HepG2 (cell line): ENCODE measurements around the gene PRSS48. TPM values are rescaled to one million over a fixed set of nuclear protein-coding genes. Genes with fewer than 3 reads are reported as not detected.

Source experiments
- ATF5 ChIP-seq: sonication (generic); formaldehyde crosslinking; IDR thresholded peaks from 2 replicates; pipeline ENCODE4 v1.4.0; 2020; ENCODE audit warnings: mild to moderate bottlenecking, low read depth, missing genetic modification reagents
- FOSL1 ChIP-seq: sonication (generic); formaldehyde crosslinking; IDR thresholded peaks from 2 replicates; pipeline ENCODE4 v1.9.0; 2021; ENCODE audit warnings: missing genetic modification reagents, borderline replicate concordance
- FOXK1 ChIP-seq: sonication (generic); formaldehyde crosslinking; IDR thresholded peaks from 2 replicates; pipeline ENCODE4 v1.4.0; 2020; ENCODE audit warnings: low read depth, missing genetic modification reagents, borderline replicate concordance
- HMG20B ChIP-seq: conservative IDR thresholded peaks from 2 replicates; pipeline ENCODE4 v1.6.1; 2016; ENCODE audit warnings: missing genetic modification reagents, missing compliant biosample characterization
- HMGXB3 ChIP-seq: sonication (generic); formaldehyde crosslinking; IDR thresholded peaks from 2 replicates; pipeline ENCODE4 v1.4.0; 2020; ENCODE audit warnings: missing genetic modification reagents, borderline replicate concordance
- MYNN ChIP-seq: sonication (generic); formaldehyde crosslinking; IDR thresholded peaks from 2 replicates; pipeline ENCODE4 v1.4.0; 2020; ENCODE audit warnings: mild to moderate bottlenecking, low read depth, missing genetic modification reagents
- MYPOP ChIP-seq: sonication (generic); formaldehyde crosslinking; IDR thresholded peaks from 2 replicates; pipeline ENCODE4 v1.8.1; 2023; ENCODE audit warnings: mild to moderate bottlenecking, moderate library complexity, missing genetic modification reagents
- SIX1 ChIP-seq: sonication (generic); formaldehyde crosslinking; IDR thresholded peaks from 2 replicates; pipeline ENCODE4 v1.4.0; 2020; ENCODE audit warnings: missing genetic modification reagents, borderline replicate concordance
- SMAD9 ChIP-seq: sonication (generic); formaldehyde crosslinking; IDR thresholded peaks from 2 replicates; pipeline ENCODE4 v1.5.1; 2020; ENCODE audit warnings: mild to moderate bottlenecking, missing genetic modification reagents
- SOX5 ChIP-seq: IDR thresholded peaks from 2 replicates; pipeline ENCODE4 v1.6.1; 2016; ENCODE audit warnings: borderline replicate concordance
- SP4 ChIP-seq: sonication (generic); formaldehyde crosslinking; IDR thresholded peaks from 2 replicates; pipeline ENCODE4 v1.8.1; 2023; ENCODE audit warnings: mild to moderate bottlenecking, missing genetic modification reagents
- SUZ12 ChIP-seq: fragments of 150-350 bp; IDR thresholded peaks from 2 replicates; pipeline ENCODE4 v1.6.1; 2014; ENCODE audit warnings: low read depth, low read length
- ZNF251 ChIP-seq: sonication (generic); formaldehyde crosslinking; IDR thresholded peaks from 2 replicates; pipeline ENCODE4 v1.9.0; 2021; ENCODE audit warnings: mild to moderate bottlenecking, missing genetic modification reagents
- ZNF33B ChIP-seq: sonication (generic); formaldehyde crosslinking; IDR thresholded peaks from 2 replicates; pipeline ENCODE4 v1.5.1; 2020; ENCODE audit warnings: mild to moderate bottlenecking, missing genetic modification reagents
- ZNF563 ChIP-seq: sonication (generic); formaldehyde crosslinking; IDR thresholded peaks from 2 replicates; pipeline ENCODE4 v1.8.0; 2022; ENCODE audit warnings: mild to moderate bottlenecking, moderate library complexity, missing genetic modification reagents
- polyA plus RNA-seq, 8 experiments: library from polyadenylated mRNA; depleted of rRNA in 3 of 8; stranded (reverse) in 7 of 8; unstranded in 1 of 8; fragments of >200 nt; fragmentation: Illumina TruSeq in 4 of 8; extraction: Trizol in 4 of 8; gene quantifications; 2 replicates each; pipeline versions ENCODE4 v1.2.1 to v1.2.3, GENCODE V29; 2011 to 2016; ENCODE audit warnings: low read depth in 4 of 8, missing spikeins in 1 of 8, mixed read lengths in 1 of 8; ENCODE audit not compliant: insufficient read depth in 1 of 8
- total RNA-seq, 5 experiments: library from RNA; depleted of rRNA; stranded (reverse); fragments of >200 nt; fragmentation: Illumina TruSeq; extraction: Trizol; gene quantifications; 2 replicates each; pipeline ENCODE4 v1.2.3, GENCODE V29; 2016; ENCODE audit warnings: low read depth in 1 of 5
- TF ChIP-seq, protein P1 (sequence below): sonication (generic); IDR thresholded peaks from 2 replicates; pipeline ENCODE4 v1.6.1; 2016; ENCODE audit warnings: low read depth, borderline replicate concordance
- TF ChIP-seq, protein P2 (sequence below): sonication (generic); formaldehyde crosslinking; IDR thresholded peaks from 2 replicates; pipeline ENCODE4 v1.5.0; 2020; ENCODE audit warnings: missing genetic modification reagents
- TF ChIP-seq, protein P3 (sequence below): sonication (generic); formaldehyde crosslinking; IDR thresholded peaks from 2 replicates; pipeline ENCODE4 v1.5.0; 2020; ENCODE audit warnings: mild to moderate bottlenecking, missing genetic modification reagents, moderate library complexity

PRSS48 gene
- total and polyA plus RNA-seq, 2 of the 13 experiments (the other 11 are each of a cell fraction or from before 2014, with no cell fraction given): not detected

DNA sequence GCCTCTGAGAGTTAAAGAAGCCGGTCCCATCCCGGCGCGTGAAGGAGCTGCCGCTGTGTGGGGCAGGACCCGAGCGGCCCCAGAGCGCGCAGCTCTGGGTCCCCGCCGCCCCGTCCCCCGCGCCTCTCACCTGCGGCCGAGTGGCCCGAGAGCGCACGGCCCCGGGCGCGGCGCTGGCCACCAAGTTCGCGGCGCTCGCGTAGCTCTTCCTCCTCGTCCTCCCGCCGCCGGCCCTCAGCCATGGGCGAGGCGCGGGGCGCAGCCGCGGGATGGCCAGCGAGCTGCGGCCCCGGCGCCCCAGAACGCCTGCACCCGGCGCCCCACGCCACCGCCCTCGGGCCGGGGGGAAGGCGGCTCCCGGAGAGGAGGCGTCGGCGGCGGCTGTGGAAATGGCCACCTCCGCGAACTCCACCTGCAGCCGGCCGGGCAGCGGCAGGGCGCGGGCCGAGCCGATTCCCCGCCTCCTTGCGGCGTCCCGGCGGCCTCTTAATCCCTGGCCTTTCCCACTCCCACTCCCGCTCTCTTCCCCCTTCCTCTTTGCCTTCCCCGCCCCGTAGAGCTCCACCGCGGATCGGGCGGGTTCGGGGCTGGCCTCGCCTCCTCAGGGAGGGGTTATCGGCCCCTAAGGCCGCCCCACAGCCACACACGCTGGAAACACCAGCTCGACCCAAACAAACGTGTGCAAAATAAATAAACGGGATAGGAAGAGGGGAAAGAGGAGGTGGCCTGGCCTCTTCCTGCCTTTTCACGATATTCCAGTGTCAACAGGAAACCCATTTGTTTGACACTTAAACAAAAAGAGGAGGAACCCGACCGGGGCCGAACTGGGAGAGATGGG lies 48.4 kb downstream of the PRSS48 start, which contains the start of gene SH3D19 (continued):
- TF ChIP-seq HMGXB3 (peak; percentile 32; the same call in 1 of the 2 replicates), SMAD9 (CRISPR knock-in tag) (0 out of 2 replicates have a peak, but pooled peaks have one; percentile 31), MYNN (CRISPR knock-in tag) (no peak), SIX1 (peak; percentile 81), MYPOP (CRISPR knock-in tag) (peak; percentile 75; the same call in 1 of the 2 replicates), SUZ12 (no peak), FOSL1 (CRISPR knock-in tag) (peak; percentile 44; the same call in 1 of the 2 replicates), FOXK1 (CRISPR knock-in tag) (peak; percentile 89), SOX5 (peak; percentile 93; the same call in 1 of the 2 replicates), ZNF563 (CRISPR knock-in tag) (peak; percentile 61), HMG20B (CRISPR knock-in tag) (peak; percentile 70), ZNF33B (no peak; the same call in 1 of the 2 replicates), ATF5 (no peak), ZNF251 (CRISPR knock-in tag) (no peak), SP4 (CRISPR knock-in tag) (peak; percentile 70; the same call in 1 of the 2 replicates)
- TF ChIP-seq, protein P1, sequence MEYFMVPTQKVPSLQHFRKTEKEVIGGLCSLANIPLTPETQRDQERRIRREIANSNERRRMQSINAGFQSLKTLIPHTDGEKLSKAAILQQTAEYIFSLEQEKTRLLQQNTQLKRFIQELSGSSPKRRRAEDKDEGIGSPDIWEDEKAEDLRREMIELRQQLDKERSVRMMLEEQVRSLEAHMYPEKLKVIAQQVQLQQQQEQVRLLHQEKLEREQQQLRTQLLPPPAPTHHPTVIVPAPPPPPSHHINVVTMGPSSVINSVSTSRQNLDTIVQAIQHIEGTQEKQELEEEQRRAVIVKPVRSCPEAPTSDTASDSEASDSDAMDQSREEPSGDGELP: peak; percentile 96
- TF ChIP-seq, protein P2, sequence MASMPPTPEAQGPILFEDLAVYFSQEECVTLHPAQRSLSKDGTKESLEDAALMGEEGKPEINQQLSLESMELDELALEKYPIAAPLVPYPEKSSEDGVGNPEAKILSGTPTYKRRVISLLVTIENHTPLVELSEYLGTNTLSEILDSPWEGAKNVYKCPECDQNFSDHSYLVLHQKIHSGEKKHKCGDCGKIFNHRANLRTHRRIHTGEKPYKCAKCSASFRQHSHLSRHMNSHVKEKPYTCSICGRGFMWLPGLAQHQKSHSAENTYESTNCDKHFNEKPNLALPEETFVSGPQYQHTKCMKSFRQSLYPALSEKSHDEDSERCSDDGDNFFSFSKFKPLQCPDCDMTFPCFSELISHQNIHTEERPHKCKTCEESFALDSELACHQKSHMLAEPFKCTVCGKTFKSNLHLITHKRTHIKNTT (CRISPR knock-in tag): no peak
- TF ChIP-seq, protein P3, sequence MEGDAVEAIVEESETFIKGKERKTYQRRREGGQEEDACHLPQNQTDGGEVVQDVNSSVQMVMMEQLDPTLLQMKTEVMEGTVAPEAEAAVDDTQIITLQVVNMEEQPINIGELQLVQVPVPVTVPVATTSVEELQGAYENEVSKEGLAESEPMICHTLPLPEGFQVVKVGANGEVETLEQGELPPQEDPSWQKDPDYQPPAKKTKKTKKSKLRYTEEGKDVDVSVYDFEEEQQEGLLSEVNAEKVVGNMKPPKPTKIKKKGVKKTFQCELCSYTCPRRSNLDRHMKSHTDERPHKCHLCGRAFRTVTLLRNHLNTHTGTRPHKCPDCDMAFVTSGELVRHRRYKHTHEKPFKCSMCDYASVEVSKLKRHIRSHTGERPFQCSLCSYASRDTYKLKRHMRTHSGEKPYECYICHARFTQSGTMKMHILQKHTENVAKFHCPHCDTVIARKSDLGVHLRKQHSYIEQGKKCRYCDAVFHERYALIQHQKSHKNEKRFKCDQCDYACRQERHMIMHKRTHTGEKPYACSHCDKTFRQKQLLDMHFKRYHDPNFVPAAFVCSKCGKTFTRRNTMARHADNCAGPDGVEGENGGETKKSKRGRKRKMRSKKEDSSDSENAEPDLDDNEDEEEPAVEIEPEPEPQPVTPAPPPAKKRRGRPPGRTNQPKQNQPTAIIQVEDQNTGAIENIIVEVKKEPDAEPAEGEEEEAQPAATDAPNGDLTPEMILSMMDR (CRISPR knock-in tag): no peak; the same call in 1 of the 2 replicates
